ENCODE results near the gene SLC22A23.

The SLC22A23 gene

GRCh38 chr6:3269281-3269975 lies 187.4 kb downstream of the SLC22A23 start:
- no peak for DNase-seq (ENCODE audit: low read depth in 1 of 2, low spot score in 1 of 2)
- no peak for TF ChIP-seq JUND (IDR thresholded peaks at IDR 0.05; ENCODE audit: low read depth)
- in situ Hi-C loops (cut with HindIII; ENCODE audit: low pct_unique_long_range_greater_than_20kb, low sequenced_read_pairs), result no loop called here

DNA sequence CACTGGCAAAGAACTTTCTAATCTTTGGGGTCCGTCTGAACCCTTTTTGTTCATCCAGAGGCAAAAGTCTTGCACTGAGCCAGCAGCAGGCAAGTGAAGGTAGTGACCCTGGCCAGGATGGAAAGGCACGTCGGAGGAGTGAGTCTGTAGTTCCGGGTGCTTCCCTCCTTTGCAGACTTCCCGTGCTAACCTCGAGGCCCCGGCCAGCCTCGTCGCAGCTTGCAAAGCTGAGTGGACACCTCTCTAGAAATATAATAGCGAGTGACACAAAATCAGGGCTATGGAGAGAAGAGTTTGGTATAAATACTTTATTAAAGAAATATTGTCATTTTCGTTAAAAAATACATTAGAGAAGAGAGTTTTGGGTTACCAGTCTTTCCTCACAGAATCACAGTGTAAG lies 188.2 kb downstream of the SLC22A23 start:
- DNase-seq (ENCODE audit: low read depth in 1 of 2, low spot score in 1 of 2), result no peak
- in situ Hi-C loops (cut with HindIII; ENCODE audit: low pct_unique_long_range_greater_than_20kb, low sequenced_read_pairs), result no loop called here
- TF ChIP-seq JUND (IDR thresholded peaks at IDR 0.05; ENCODE audit: low read depth), result no peak

DNA sequence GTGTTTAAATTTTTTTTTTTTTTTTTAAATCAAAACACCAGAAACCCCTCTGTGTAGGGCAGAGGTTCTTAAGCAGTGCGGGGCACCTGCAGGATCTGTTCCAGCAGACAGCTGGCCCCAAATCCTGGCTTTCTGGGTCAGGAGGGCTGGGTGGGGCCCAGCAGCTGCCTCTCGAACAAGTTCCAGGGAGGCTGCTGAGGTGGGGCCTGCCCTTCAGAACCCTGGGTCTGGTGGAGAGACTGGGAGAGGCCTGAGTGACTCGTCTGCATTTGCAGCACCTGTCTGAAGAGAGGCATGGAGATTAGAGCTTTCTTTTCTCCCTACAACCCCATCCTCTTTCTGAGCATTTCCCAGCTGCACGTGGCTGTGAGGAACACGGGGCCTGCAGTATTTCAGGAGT lies 189.7 kb downstream of the SLC22A23 start:
- no peak for DNase-seq (ENCODE audit: low read depth in 1 of 2, low spot score in 1 of 2)
- in situ Hi-C loops (cut with HindIII; ENCODE audit: low pct_unique_long_range_greater_than_20kb, low sequenced_read_pairs), result no loop called here
- no peak for TF ChIP-seq JUND (IDR thresholded peaks at IDR 0.05; ENCODE audit: low read depth)

DNA sequence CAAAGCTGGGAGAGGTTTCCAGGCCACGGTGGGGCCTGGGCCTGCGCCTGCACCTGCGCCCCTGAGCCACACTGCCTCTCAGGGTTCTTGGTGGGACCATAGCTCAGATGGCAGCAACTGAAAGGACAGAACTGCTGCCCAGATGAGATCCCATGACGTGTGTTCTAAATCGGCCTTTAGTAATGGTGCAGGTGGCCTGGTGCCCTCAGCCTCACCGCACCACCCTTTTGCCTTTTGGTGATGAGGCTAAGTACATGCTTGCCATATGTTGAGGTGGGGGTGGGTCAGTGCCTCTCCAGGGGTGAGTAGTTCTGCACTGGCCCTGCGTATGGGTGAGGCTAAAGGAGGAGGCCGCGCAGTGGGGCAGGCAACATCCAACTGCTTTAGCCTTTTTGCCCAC lies 190.7 kb downstream of the SLC22A23 start:
- no peak for TF ChIP-seq JUND (IDR thresholded peaks at IDR 0.05; ENCODE audit: low read depth)
- in situ Hi-C loops (cut with HindIII; ENCODE audit: low pct_unique_long_range_greater_than_20kb, low sequenced_read_pairs), result no loop called here
- DNase-seq (ENCODE audit: low read depth in 1 of 2, low spot score in 1 of 2), result no peak

DNA sequence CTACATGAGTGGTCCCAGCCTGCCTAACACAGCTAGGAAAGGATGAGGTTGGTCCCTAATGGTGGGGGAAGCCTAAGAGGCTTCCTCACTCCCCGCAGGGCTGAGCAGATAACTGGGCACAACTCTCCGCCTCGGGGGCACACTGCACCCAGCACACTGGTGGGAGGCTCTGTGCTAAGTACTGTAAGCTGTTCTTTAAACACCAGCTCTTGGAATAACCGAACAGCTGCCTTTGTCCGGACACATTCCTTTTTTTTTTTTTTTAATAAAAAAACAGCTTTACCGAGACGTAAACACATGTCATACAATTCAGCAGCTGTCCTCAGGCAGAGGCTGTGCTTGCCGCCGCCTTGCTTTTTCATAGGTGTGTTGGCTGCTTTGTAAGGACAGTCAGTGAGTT lies 191.2 kb downstream of the SLC22A23 start:
- no peak for TF ChIP-seq JUND (IDR thresholded peaks at IDR 0.05; ENCODE audit: low read depth)
- DNase-seq (ENCODE audit: low read depth in 1 of 2, low spot score in 1 of 2), result no peak
- in situ Hi-C loops (cut with HindIII; ENCODE audit: low pct_unique_long_range_greater_than_20kb, low sequenced_read_pairs), result no loop called here

DNA sequence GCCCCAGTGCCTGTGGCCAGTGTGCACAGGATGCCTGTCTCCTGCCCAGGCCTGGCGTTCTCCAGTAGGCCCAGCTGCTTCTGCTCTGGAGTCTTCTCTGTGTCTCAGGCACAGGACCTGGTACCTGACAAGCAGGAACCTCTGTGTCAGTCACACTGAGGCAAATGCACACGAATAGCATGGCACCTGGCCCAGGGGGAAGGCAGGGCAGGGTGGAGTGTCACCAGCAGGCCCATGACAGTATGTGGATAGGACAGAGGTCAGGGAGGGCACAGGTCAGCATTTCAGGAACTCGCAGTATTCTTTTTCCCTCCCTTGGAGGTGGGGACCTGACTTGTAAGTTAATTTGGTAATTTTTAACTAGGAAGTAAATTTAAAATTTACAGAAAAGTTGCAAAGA lies 192.5 kb downstream of the SLC22A23 start:
- in situ Hi-C loops (cut with HindIII; ENCODE audit: low pct_unique_long_range_greater_than_20kb, low sequenced_read_pairs), result no loop called here
- DNase-seq (ENCODE audit: low read depth in 1 of 2, low spot score in 1 of 2), result no peak
- TF ChIP-seq JUND (IDR thresholded peaks at IDR 0.05; ENCODE audit: low read depth), result no peak

DNA sequence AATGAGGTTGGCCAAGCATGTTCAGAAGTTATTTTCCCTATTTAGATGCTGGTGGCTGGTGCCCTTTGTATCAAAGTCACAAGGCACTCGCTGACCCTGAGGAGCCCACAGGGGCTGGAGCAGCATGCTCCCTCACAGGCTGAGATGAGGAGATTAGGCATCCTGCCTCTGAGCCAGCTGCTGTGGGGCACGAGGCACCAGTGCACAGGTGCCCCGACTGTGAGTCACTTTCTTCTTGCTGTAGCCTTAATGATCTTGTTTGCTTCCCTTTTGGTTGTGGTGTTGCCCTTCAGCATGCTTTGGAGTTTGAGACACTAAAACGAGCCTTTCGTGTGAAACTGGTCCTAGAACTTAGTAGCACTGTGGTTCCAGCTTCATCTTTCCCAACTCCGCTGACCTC lies 193.8 kb downstream of the SLC22A23 start:
- in situ Hi-C loops (cut with HindIII; ENCODE audit: low pct_unique_long_range_greater_than_20kb, low sequenced_read_pairs), result no loop called here
- DNase-seq (ENCODE audit: low read depth in 1 of 2, low spot score in 1 of 2), result no peak
- no peak for TF ChIP-seq JUND (IDR thresholded peaks at IDR 0.05; ENCODE audit: low read depth)

DNA sequence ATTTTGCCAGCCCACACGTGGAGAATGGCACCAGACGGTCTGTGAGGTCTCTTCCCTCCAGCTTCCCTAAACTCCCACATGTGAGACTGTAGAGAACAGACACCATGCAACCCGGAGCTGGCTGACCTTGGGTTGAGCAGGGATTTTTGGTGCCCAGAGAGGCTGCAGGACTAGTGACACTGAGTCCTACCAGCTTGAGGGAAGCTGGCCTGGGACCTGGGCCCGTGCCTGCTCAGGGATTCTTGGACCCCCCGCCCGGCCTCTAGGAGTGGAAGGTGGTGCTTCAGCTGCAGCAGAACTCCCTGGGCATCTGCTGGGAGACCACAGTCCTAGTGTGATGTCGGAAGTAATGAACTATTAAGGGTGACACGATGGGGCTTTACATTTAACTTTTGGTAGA lies 194.9 kb downstream of the SLC22A23 start:
- no peak for TF ChIP-seq JUND (IDR thresholded peaks at IDR 0.05; ENCODE audit: low read depth)
- no peak for DNase-seq (ENCODE audit: low read depth in 1 of 2, low spot score in 1 of 2)
- in situ Hi-C loops (cut with HindIII; ENCODE audit: low pct_unique_long_range_greater_than_20kb, low sequenced_read_pairs), result no loop called here

DNA sequence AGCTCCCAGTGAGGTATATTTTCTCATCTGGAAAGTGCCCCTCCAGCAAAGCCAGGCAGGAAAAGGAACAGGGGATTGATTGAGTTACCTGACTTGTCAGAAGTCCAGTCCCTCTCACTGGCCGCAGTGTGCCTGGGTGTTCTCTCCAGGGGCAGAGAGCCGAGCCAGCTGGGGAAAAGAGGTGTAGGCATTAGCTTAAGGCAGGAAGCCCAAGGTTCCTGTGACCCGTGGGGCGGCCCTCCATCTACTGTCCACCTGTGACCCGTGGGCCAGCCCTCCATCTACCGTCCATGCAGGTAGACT lies 195.4 kb downstream of the SLC22A23 start:
- no peak for TF ChIP-seq JUND (IDR thresholded peaks at IDR 0.05; ENCODE audit: low read depth)
- in situ Hi-C loops (cut with HindIII; ENCODE audit: low pct_unique_long_range_greater_than_20kb, low sequenced_read_pairs), result no loop called here
- no peak for DNase-seq (ENCODE audit: low read depth in 1 of 2, low spot score in 1 of 2)

DNA sequence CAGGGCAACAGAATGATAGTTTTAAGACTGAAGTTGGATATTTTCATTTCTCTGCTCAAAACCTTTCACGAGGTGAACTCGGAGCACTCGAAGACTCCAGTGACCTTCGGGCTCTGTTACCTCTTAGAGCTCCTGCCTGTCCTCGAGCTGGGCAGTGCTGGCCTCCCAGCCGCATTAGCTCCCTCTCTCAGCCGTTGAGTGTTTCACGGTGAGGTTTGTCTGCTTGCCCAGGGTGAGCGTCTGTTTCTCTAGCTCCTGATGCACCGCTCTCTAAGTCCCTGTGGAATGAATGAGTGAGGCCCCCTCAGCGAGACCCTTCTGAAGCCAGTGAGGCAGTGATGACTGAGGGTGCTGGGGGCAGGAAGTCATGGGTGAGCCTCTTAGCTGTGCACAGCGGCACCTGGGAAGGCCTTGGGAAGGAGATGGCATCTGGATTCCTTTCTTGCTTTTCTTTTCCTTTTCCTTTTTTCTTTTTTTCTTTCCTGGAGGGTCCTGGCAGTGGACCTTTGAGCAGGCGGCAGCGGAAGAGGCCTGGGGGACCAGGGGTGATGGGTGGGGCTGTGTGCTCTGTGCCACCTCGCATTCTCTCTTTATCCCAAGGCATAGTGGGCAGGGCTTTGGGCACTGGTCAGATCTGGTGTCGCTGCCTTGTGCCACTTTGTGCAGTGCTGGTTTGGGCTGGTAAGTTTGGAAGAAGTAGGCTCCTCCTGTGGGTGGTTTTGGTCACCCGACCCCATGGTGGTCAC lies 195.9 kb downstream of the SLC22A23 start:
- TF ChIP-seq JUND (IDR thresholded peaks at IDR 0.05; ENCODE audit: low read depth), result no peak
- in situ Hi-C loops (cut with HindIII; ENCODE audit: low pct_unique_long_range_greater_than_20kb, low sequenced_read_pairs), result no loop called here
- no peak for DNase-seq (ENCODE audit: low read depth in 1 of 2, low spot score in 1 of 2)

DNA sequence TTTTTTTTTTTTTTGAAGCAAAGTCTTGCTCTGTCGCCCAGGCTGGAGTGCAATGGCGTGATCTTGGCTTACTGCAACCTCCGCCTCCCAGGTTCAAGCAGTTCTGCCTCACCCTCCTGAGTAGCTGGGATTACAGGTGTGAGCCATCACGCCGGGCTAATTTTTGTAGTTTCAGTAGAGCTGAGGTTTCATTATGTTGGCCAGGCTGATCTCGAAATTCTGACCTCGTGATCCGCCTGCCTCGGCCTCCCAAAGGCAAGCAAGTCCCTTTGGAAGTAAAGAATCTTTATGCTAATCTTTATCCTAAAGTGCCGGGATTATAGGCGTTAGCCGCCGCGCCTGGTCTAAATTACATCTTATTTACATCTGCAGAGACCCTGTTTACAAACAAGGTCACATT lies 196.6 kb downstream of the SLC22A23 start:
- in situ Hi-C loops (cut with HindIII; ENCODE audit: low pct_unique_long_range_greater_than_20kb, low sequenced_read_pairs), result no loop called here
- DNase-seq (ENCODE audit: low read depth in 1 of 2, low spot score in 1 of 2), result no peak
- no peak for TF ChIP-seq JUND (IDR thresholded peaks at IDR 0.05; ENCODE audit: low read depth)

DNA sequence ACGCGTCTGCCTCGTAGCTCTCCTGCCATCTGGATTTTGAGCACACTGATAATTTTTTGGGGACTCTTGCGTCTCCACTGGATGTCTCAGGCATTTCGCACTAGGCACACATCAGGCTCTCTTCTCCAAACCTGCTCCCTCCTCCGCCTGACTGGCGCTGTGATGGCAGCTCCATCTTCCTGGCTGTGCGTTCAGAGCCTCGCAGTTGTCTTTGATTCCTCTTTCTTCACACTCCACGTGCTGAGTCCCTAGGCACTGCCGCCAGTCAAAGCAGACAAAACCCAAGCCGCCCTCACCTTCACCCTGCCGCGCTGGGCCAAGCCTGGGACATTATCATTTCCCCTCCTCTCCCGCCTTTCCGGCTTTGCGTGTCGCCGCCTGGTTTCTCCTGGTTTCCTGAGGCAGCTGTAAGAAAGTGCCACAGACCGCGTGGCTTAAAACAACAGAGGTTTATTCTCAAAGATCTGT lies 197.3 kb downstream of the SLC22A23 start:
- no peak for TF ChIP-seq JUND (IDR thresholded peaks at IDR 0.05; ENCODE audit: low read depth)
- peak; percentile 48 to 62 for DNase-seq (ENCODE audit: low read depth in 1 of 2, low spot score in 1 of 2)
- in situ Hi-C loops (cut with HindIII; ENCODE audit: low pct_unique_long_range_greater_than_20kb, low sequenced_read_pairs), result no loop called here

- in situ Hi-C loops (cut with HindIII; ENCODE audit: low pct_unique_long_range_greater_than_20kb, low sequenced_read_pairs), result no loop called here
- no peak for TF ChIP-seq JUND (IDR thresholded peaks at IDR 0.05; ENCODE audit: low read depth)
- DNase-seq (ENCODE audit: low read depth in 1 of 2, low spot score in 1 of 2), result peak; percentile 92 to 93
Measured at GRCh38 chr6:3258720-3259490, 197.9 kb downstream of the SLC22A23 start, which contains the start of gene PSMG4. TSS of gene PSMG4 (plus strand) at chr6:3258947. CDS start at chr6:3259023, 76 bp downstream.

Data from T47D (cell line).